C4-2B (cell line): Measurements from ENCODE around the gene ACAP3.
A peak's percentile ranks its signal among the peaks of the same experiment; 100 is the strongest.

Experiments
- H3K27ac ChIP-seq: fragments of 450-650 bp; 2 replicates; pipeline ENCODE4 v1.5.1; 2017
- CTCF ChIP-seq: fragments of 450-650 bp; conservative IDR thresholded peaks from 2 replicates; pipeline ENCODE4 v1.5.1; 2017; ENCODE audit warnings: mild to moderate bottlenecking
- ZFX ChIP-seq: fragments of 450-650 bp; IDR thresholded peaks from 2 replicates; pipeline ENCODE4 v1.6.1; 2017

The ACAP3 gene

DNA sequence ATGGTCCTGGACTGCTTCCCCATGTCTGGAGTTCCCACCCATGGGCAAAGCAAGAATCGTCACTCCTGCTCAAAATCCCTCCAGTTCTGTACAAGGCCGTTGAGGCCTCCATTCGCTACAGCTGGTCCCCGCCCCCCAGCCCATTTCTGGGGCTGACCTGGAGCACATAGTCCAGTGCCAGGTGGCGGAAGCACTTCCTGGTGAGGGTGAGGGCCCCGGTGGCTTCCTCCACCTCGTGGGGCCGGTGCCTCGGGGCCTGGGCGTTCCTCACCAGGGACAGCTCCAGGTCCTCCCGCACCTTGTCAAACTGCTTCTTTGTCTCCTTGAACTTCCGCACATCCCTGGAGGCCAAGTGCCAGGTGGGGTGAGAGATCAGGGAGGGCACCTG, 7.4 kb downstream of the ACAP3 start:
- H3K27ac ChIP-seq: peak overlapping the region; percentile 27
- TF ChIP-seq CTCF (no peak; the same call in 1 of the 2 replicates), ZFX (no peak)

- TF ChIP-seq CTCF (peak; percentile 53), ZFX (no peak)
- peak overlapping the region; percentile 27 for H3K27ac ChIP-seq
Observed at GRCh38 chr1:1299686-1300351, 7.9 kb downstream of the ACAP3 start.

- H3K27ac ChIP-seq: no peak overlapping the region; the same call in 1 of the 2 replicates
- TF ChIP-seq CTCF (no peak), ZFX (no peak)
Observed at GRCh38 chr1:1298861-1299685, 8.7 kb downstream of the ACAP3 start.

DNA sequence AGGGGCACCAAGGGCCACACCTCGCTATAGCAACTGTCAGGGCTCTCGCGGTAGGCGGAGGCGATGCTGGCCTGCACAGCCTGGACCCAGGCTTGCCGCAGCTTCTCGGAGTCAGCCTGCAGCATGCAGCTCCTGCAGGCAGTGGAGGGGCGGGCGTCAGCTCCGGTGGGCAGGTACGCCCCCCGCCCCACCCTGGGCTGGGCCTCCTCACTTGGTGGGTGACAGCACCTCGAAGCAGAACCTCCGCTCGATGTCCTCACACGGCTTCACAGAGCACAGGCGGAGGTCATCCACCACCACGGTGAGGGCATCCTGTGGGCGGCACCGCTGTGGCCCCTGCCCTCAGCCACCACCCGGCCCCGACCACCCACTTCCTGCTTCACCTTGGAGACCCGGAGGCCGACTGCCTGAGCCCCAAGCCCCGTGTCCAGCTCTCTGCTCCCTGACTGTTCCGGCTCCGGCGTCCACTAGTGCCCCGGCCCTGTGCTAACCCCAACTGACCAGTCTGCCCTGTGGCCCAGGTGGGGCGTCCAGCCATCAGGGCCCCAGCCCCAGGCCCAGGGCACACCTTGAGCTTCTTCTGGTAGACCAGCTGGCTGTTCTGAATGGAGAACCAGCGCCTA, 9.8 kb downstream of the ACAP3 start:
- no peak overlapping the region for H3K27ac ChIP-seq
- TF ChIP-seq ZFX: no peak
- no peak for TF ChIP-seq CTCF

- no peak overlapping the region for H3K27ac ChIP-seq
- no peak for TF ChIP-seq CTCF
- TF ChIP-seq ZFX: no peak
Observed at GRCh38 chr1:1296070-1297061, 11.4 kb downstream of the ACAP3 start.

GRCh38 chr1:1295154-1295923, 12.4 kb downstream of the ACAP3 start:
- no peak overlapping the region for H3K27ac ChIP-seq
- TF ChIP-seq CTCF (no peak), ZFX (no peak)
